T-helper 1 cell treated with Interleukin-12 subunit alpha and Interleukin-12 subunit beta and Interleukin-4 antibody, amounts not matched to agents 30 μg/mL and 1 μg/mL, for 36 hours (primary cell): Measurements from ENCODE around the gene NAV3.
"Not testable (repeated sequence)": the region's sequence is repeated elsewhere in the genome, so short reads cannot be mapped to it uniquely, and the experiment has no call there.

Experiments used
- H3K27ac Mint-ChIP-seq: one replicate; pipeline ENCODE4 v1.8.0; 2021; ENCODE audit warnings: mild to moderate bottlenecking, mixed read lengths
- H3K27me3 Mint-ChIP-seq: one replicate; pipeline ENCODE4 v1.8.0; 2021; ENCODE audit warnings: low read depth, mixed read lengths
- H3K36me3 Mint-ChIP-seq: one replicate; pipeline ENCODE4 v1.8.0; 2021; ENCODE audit warnings: low read depth, mixed read lengths
- H3K4me1 Mint-ChIP-seq: one replicate; pipeline ENCODE4 v1.8.0; 2021; ENCODE audit warnings: low read depth, mixed read lengths
- H3K4me3 Mint-ChIP-seq: one replicate; pipeline ENCODE4 v1.8.0; 2021; ENCODE audit warnings: mild to moderate bottlenecking, moderate library complexity, mixed read lengths
- H3K9me3 Mint-ChIP-seq: one replicate; pipeline ENCODE4 v1.8.0; 2021; ENCODE audit warnings: mixed read lengths

The NAV3 gene

DNA sequence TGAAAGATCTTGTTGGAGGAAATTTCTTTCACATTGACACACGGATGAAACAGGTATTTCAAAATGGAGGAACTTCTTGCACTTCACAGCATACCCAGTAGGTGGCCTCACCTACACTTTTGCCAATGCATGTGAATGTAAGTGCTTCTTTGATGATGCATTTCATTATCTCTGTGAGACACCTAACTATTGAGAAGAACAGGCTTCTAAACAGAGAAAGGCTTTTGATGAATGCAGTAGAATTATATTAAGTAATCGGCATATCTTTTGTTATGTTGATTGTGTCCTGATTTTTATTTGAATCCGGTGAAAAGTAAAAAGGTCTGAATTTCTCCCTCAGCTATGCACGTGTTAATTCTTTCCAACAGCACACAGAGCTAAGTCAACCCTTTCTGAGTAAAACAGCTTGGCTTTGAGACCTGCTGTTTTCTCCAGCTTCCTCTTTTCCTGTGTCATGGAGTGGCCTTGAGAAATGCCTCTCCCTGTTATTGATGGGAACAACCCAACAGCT is 399.0 kb downstream of the NAV3 start:
- no peaks in the 10 kb centered on the region for H3K4me1 Mint-ChIP-seq

GRCh38 chr12:78232756-78233155 is 402.1 kb downstream of the NAV3 start:
- no peaks in the 10 kb centered on the region for H3K36me3 Mint-ChIP-seq

More for the DNA sequence above, 399.0 kb downstream of the NAV3 start:
- Mint-ChIP-seq H3K27me3 (no peaks in the 10 kb centered on the region), H3K27ac (no peak overlapping the region), H3K4me3 (no peak overlapping the region), H3K36me3 (no peaks in the 10 kb centered on the region), H3K9me3 (peaks cover 4% of the 10 kb centered on the region)

GRCh38 chr12:78236264-78236663 is 405.6 kb downstream of the NAV3 start:
- Mint-ChIP-seq H3K4me3 (no peak overlapping the region), H3K27ac (no peak overlapping the region), H3K36me3 (no peaks in the 10 kb centered on the region), H3K27me3 (no peaks in the 10 kb centered on the region), H3K4me1 (no peaks in the 10 kb centered on the region), H3K9me3 (no peaks in the 10 kb centered on the region)

More at GRCh38 chr12:78232756-78233155, 402.1 kb downstream of the NAV3 start:
- Mint-ChIP-seq H3K9me3 (no peaks in the 10 kb centered on the region), H3K4me3 (no peak overlapping the region), H3K27me3 (no peaks in the 10 kb centered on the region), H3K4me1 (no peaks in the 10 kb centered on the region), H3K27ac (no peak overlapping the region)

DNA sequence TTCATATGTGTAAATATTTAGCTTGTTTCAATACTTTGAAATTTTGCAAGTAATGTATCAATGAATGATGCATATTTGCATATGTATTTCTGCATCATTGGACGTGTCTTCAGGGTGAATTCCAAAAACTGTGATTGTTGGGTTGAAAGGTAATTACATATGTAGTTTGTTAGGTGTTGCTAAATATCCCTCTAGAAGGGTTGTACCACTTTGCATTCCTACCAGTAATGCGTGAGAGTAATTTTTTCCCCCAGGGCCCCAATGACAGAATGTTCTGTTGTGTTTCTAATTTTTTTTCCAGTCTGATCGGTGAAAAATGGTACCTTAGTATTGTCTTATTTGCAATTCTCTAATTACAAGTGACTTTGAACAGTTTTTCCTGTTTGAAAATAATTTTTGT is 408.9 kb downstream of the NAV3 start:
- H3K9me3 Mint-ChIP-seq = no peaks in the 10 kb centered on the region
- no peaks in the 10 kb centered on the region for H3K36me3 Mint-ChIP-seq
- H3K4me1 Mint-ChIP-seq = no peaks in the 10 kb centered on the region
- H3K27ac Mint-ChIP-seq = no peak overlapping the region
- H3K27me3 Mint-ChIP-seq = no peaks in the 10 kb centered on the region
- no peak overlapping the region for H3K4me3 Mint-ChIP-seq

DNA sequence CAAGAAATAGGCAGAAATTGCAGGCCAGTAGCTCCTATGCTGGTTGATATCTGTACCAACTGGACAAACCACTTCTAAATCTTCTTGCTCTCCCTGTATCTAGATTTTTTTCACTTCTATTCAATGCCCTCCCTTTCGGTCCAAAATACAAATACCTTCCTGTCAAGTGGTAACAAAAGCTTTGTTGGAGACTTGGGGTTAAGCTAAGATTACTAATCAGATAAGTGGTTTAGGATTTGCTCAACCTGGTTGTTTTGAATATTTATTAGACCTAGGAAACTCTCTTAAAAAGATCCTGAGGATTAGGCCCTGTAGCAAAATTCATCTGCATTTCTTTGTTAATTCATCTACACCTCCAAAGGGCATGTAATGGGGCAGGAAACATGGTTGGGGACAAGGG is 410.1 kb downstream of the NAV3 start:
- H3K27me3 Mint-ChIP-seq = no peaks in the 10 kb centered on the region
- H3K27ac Mint-ChIP-seq = no peak overlapping the region
- H3K4me3 Mint-ChIP-seq = no peak overlapping the region
- H3K4me1 Mint-ChIP-seq = no peaks in the 10 kb centered on the region
- no peaks in the 10 kb centered on the region for H3K9me3 Mint-ChIP-seq
- H3K36me3 Mint-ChIP-seq = no peaks in the 10 kb centered on the region

- H3K27ac Mint-ChIP-seq = no peak overlapping the region
- H3K9me3 Mint-ChIP-seq = no peaks in the 10 kb centered on the region
- no peaks in the 10 kb centered on the region for H3K27me3 Mint-ChIP-seq
- H3K4me1 Mint-ChIP-seq = no peaks in the 10 kb centered on the region
- H3K36me3 Mint-ChIP-seq = no peaks in the 10 kb centered on the region
- no peak overlapping the region for H3K4me3 Mint-ChIP-seq
These were observed 410.8 kb downstream of the NAV3 start for GRCh38 chr12:78241446-78241845.

- no peak overlapping the region for H3K4me3 Mint-ChIP-seq
- H3K9me3 Mint-ChIP-seq = no peaks in the 10 kb centered on the region
- no peaks in the 10 kb centered on the region for H3K4me1 Mint-ChIP-seq
- H3K36me3 Mint-ChIP-seq = no peaks in the 10 kb centered on the region
- H3K27me3 Mint-ChIP-seq = no peaks in the 10 kb centered on the region
- H3K27ac Mint-ChIP-seq = no peak overlapping the region
These were observed 414.3 kb downstream of the NAV3 start for GRCh38 chr12:78244916-78245507.

DNA sequence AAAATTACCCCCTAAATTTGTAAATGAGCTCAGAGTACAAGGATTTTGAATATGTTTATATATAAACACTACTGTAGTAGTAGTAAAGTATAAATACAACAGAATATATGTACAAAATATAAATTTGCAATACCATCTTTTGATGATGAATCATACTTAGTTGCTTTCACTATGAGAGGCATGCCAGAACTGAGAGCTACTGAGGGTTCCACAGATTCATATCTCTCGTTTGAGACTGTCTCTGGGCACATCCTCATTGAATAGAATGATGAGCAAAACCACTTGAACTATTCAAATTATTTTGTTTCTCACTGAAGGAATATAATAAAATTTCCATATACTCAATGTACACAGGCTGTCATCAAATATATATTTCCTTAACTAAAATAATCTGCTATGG is 417.6 kb downstream of the NAV3 start:
- Mint-ChIP-seq H3K4me1 (no peaks in the 10 kb centered on the region), H3K36me3 (no peaks in the 10 kb centered on the region), H3K4me3 (no peak overlapping the region), H3K27me3 (no peaks in the 10 kb centered on the region), H3K9me3 (no peaks in the 10 kb centered on the region), H3K27ac (no peak overlapping the region)

DNA sequence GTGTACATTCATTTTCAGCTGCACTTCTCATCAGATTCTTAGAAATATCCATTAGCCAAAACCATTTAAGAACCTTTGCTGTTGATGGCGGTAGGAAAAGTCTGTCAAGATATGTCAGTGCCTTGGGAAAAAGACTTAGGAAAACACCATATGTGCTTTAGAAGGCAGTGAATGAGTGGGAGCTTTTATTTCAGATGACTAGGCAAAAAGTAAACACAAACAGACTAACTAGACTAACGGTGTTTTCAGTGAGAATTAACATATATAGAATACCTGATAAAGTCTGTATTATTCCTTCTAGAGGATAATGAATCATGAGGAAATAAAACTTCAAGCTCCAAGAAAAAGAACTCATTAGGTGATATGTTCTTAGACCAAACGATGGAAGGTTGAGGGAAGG is 418.9 kb downstream of the NAV3 start:
- no peaks in the 10 kb centered on the region for H3K9me3 Mint-ChIP-seq
- H3K27ac Mint-ChIP-seq = no peak overlapping the region
- no peak overlapping the region for H3K4me3 Mint-ChIP-seq
- no peaks in the 10 kb centered on the region for H3K27me3 Mint-ChIP-seq
- H3K36me3 Mint-ChIP-seq = no peaks in the 10 kb centered on the region
- no peaks in the 10 kb centered on the region for H3K4me1 Mint-ChIP-seq

GRCh38 chr12:78257662-78258061 is 427.0 kb downstream of the NAV3 start:
- H3K36me3 Mint-ChIP-seq, H3K27ac Mint-ChIP-seq, H3K27me3 Mint-ChIP-seq, H3K4me3 Mint-ChIP-seq, H3K4me1 Mint-ChIP-seq, H3K9me3 Mint-ChIP-seq: not testable (repeated sequence)

DNA sequence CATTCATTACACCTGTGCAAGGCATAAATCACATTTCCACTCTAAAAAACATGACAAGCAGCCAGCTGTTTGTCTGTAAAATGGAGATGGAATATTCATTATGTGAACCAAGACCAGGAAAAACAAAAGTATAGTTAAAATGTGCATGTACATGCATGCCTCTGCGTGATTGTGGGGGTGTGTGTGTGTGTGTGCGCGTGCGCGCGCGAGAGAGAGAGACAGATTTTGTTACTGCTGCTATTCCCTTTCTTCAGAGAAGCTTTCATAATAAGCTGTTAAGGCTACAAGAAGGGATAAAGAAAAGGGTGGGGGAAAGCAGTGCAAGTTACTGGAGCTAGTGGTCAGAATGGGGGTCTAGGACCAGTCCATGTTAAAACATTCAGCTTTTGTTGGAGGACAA is 430.3 kb downstream of the NAV3 start:
- H3K27me3 Mint-ChIP-seq = no peaks in the 10 kb centered on the region
- no peaks in the 10 kb centered on the region for H3K36me3 Mint-ChIP-seq
- H3K27ac Mint-ChIP-seq = no peak overlapping the region
- no peak overlapping the region for H3K4me3 Mint-ChIP-seq
- H3K4me1 Mint-ChIP-seq = no peaks in the 10 kb centered on the region
- peaks cover 4% of the 10 kb centered on the region for H3K9me3 Mint-ChIP-seq

GRCh38 chr12:78261901-78262300 is 431.2 kb downstream of the NAV3 start:
- H3K36me3 Mint-ChIP-seq = no peaks in the 10 kb centered on the region
- no peaks in the 10 kb centered on the region for H3K27me3 Mint-ChIP-seq
- H3K4me3 Mint-ChIP-seq = no peak overlapping the region
- H3K9me3 Mint-ChIP-seq = peaks cover under 1% of the 10 kb centered on the region
- no peak overlapping the region for H3K27ac Mint-ChIP-seq
- H3K4me1 Mint-ChIP-seq = no peaks in the 10 kb centered on the region
